Endodermal cell (in vitro differentiated cells): ENCODE results near the gene NKAP. TPM values are rescaled to one million over a fixed set of nuclear protein-coding genes. Genes with fewer than 3 reads are reported as not detected.

Experiments
- DNase-seq: peaks from one replicate; pipeline ENCODE4 v3.0.0-alpha.2; 2017
- H3K27ac ChIP-seq: 2 replicates; pipeline ENCODE4 v1.5.1; 2013; ENCODE audit warnings: mild to moderate bottlenecking, low read depth, low read length, moderate library complexity
- H3K27me3 ChIP-seq: 2 replicates; pipeline ENCODE4 v1.6.1; 2013; ENCODE audit warnings: mild to moderate bottlenecking, low read length, moderate library complexity; ENCODE audit not compliant: insufficient read depth, control insufficient read depth, poor library complexity, severe bottlenecking
- H3K36me3 ChIP-seq: 2 replicates; pipeline ENCODE4 v1.7.0; 2013; ENCODE audit warnings: mild to moderate bottlenecking, low read length, moderate library complexity; ENCODE audit not compliant: control insufficient read depth, insufficient read depth
- H3K4me1 ChIP-seq: one replicate; pipeline ENCODE4 v1.7.0; 2013; ENCODE audit warnings: low read length; ENCODE audit not compliant: control insufficient read depth, insufficient read depth
- H3K4me3 ChIP-seq: 2 replicates; pipeline ENCODE4 v1.5.1; 2013; ENCODE audit warnings: mild to moderate bottlenecking, low read length, moderate library complexity
- H3K9ac ChIP-seq: 2 replicates; pipeline ENCODE4 v1.6.1; 2013; ENCODE audit warnings: mild to moderate bottlenecking, low read length, moderate library complexity; ENCODE audit not compliant: poor library complexity, severe bottlenecking; ENCODE audit errors: extremely low read depth
- H3K9me3 ChIP-seq: 2 replicates; pipeline ENCODE4 v1.6.1; 2013; ENCODE audit warnings: mild to moderate bottlenecking, low read length, moderate library complexity; ENCODE audit not compliant: control insufficient read depth
- H3K27ac Mint-ChIP-seq: 2 replicates; pipeline ENCODE4 v1.8.0; 2020; ENCODE audit warnings: mixed read lengths
- H3K27me3 Mint-ChIP-seq: 2 replicates; pipeline ENCODE4 v1.8.0; 2021; ENCODE audit warnings: mild to moderate bottlenecking, mixed read lengths; ENCODE audit not compliant: insufficient read depth
- H3K36me3 Mint-ChIP-seq: 2 replicates; pipeline ENCODE4 v1.8.0; 2020; ENCODE audit warnings: low read depth, mixed read lengths
- H3K4me1 Mint-ChIP-seq: 2 replicates; pipeline ENCODE4 v1.8.0; 2020; ENCODE audit warnings: mixed read lengths
- H3K4me3 Mint-ChIP-seq: 2 replicates; pipeline ENCODE4 v1.8.0; 2020; ENCODE audit warnings: mild to moderate bottlenecking, moderate library complexity, mixed read lengths
- H3K9me3 Mint-ChIP-seq: 2 replicates; pipeline ENCODE4 v1.8.0; 2020; ENCODE audit warnings: mild to moderate bottlenecking, mixed read lengths
- WGBS, 2 experiments: methylation state at CpG; one replicate each; pipeline versions ENCODE4 v1.1.5 to v1.1.7; 2013; ENCODE audit warnings: missing lambda C conversion rate in 2 of 2, mixed read lengths in 1 of 2; ENCODE audit not compliant: insufficient coverage in 1 of 2, insufficient read length in 1 of 2; 5-methylcytosine and 5-hydroxymethylcytosine counted together
- total RNA-seq, 2 donors: library from RNA; stranded (reverse); fragmentation: NEBNext Ultra II Directional in 1 of 2; extraction: Animal tissue kit (Norgen Biotek cat#: 25700) in 1 of 2; gene quantifications; 2 replicates in 1 of 2; 3 replicates in 1 of 2; pipeline ENCODE4 v1.2.1, GENCODE V29; 2021
- TF ChIP-seq, protein P1 (sequence below): fragments of 200-600 bp; sonication (generic); conservative IDR thresholded peaks from 2 replicates; pipeline ENCODE4 v1.5.0; 2021; ENCODE audit warnings: antibody characterized with exemption, mild to moderate bottlenecking

Gene NKAP
- total RNA-seq, 2 donors from 2014 or later, result 7.7 to 10.8 TPM

DNA sequence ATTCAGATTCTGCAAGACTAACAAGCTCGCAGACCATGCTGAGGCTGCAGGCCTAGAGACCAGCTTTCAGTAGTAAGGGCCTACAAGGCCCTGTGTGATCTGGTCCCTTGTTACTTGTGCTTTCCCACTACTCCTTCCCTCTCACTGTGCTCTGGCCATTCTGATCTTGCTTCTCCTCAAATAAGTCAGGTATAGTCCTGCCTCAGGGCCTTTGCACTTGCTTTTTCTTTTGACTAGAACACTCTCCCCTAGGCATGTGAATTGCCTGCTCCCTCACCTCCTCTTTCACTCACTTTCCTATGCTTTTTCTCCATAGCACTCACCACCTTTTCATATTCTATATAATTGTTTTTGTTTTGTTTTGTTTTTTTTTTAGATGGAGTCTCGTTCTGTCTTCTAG, 25.7 kb downstream of the NKAP start:
- no peaks in the 10 kb centered on the region for H3K27me3 ChIP-seq
- Mint-ChIP-seq H3K4me1 (no peaks in the 10 kb centered on the region), H3K4me3 (no peak overlapping the region), H3K9me3 (peaks cover 52% of the 10 kb centered on the region), H3K27me3 (no peaks in the 10 kb centered on the region), H3K36me3 (peaks cover 2% of the 10 kb centered on the region), H3K27ac (no peak overlapping the region)
- H3K36me3 ChIP-seq, result no peaks in the 10 kb centered on the region
- H3K9me3 ChIP-seq, result no peaks in the 10 kb centered on the region
- H3K4me3 ChIP-seq, result no peak overlapping the region
- H3K9ac ChIP-seq, result no peak overlapping the region
- no peaks in the 10 kb centered on the region for H3K4me1 ChIP-seq
- 90% methylated on average over 2 of the region's 2 CpGs; no CpG with 5 or more reads in 1 of the 2 experiments for WGBS, 2 experiments
- H3K27ac ChIP-seq, result no peak overlapping the region
- TF ChIP-seq, protein P1, sequence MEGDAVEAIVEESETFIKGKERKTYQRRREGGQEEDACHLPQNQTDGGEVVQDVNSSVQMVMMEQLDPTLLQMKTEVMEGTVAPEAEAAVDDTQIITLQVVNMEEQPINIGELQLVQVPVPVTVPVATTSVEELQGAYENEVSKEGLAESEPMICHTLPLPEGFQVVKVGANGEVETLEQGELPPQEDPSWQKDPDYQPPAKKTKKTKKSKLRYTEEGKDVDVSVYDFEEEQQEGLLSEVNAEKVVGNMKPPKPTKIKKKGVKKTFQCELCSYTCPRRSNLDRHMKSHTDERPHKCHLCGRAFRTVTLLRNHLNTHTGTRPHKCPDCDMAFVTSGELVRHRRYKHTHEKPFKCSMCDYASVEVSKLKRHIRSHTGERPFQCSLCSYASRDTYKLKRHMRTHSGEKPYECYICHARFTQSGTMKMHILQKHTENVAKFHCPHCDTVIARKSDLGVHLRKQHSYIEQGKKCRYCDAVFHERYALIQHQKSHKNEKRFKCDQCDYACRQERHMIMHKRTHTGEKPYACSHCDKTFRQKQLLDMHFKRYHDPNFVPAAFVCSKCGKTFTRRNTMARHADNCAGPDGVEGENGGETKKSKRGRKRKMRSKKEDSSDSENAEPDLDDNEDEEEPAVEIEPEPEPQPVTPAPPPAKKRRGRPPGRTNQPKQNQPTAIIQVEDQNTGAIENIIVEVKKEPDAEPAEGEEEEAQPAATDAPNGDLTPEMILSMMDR, result no peak
- DNase-seq, result no peak

DNA sequence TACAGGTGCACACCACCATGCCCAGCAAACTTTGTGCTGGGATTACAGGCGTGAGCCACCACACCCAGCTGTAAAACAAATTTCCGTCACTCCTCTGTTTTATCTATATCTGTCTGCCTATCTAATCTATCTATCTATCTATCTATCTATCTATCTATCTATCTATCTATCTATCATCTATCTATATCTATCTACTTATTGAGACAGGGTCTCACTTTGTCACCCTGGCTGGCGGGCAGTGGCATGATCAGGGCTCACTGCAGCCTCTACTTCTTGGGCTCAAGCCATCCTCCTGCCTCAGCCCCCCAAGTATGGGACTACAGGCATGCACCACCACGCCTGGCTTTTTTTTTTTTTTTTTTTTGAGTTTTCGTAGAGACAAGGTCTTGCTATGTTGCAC, 27.2 kb downstream of the NKAP start:
- Histone ChIP-seq H3K27ac (no peak overlapping the region), H3K4me1 (no peaks in the 10 kb centered on the region), H3K9me3 (no peaks in the 10 kb centered on the region), H3K27me3 (no peaks in the 10 kb centered on the region), H3K9ac (no peak overlapping the region), H3K4me3 (no peak overlapping the region), H3K36me3 (no peaks in the 10 kb centered on the region)
- H3K4me1 Mint-ChIP-seq, result no peaks in the 10 kb centered on the region
- H3K27ac Mint-ChIP-seq, result no peak overlapping the region
- TF ChIP-seq, protein P1, result no peak
- H3K9me3 Mint-ChIP-seq, result peaks cover 62% of the 10 kb centered on the region
- H3K27me3 Mint-ChIP-seq, result no peaks in the 10 kb centered on the region
- peaks cover 2% of the 10 kb centered on the region for H3K36me3 Mint-ChIP-seq
- 80 to 92% methylated on average over 1 to 4 of the region's 5 CpGs for WGBS, 2 experiments
- DNase-seq, result no peak
- H3K4me3 Mint-ChIP-seq, result no peak overlapping the region

DNA sequence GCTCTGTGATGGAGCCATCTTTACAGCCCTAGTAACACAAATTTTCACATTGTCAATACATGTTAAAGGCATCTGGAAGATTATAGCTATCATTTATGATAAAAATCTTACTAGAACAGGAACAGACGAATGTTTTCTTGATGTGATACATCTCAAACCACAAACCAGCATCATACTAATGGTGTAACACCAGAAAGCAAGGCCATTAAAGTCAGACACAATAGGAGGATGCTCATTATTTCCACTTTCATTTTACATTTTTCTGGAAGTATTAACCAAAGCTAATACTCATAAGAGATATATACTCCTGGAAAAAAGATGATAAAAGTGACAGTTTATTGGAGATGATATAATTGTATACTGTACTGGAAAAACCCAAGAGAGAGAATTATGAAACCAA, 42.6 kb downstream of the NKAP start:
- H3K36me3 ChIP-seq, result no peaks in the 10 kb centered on the region
- no peaks in the 10 kb centered on the region for H3K27me3 ChIP-seq
- 100% methylated on average over 1 of the region's 1 CpG; no CpG with 5 or more reads in 1 of the 2 experiments for WGBS, 2 experiments
- H3K27ac ChIP-seq, result no peak overlapping the region
- TF ChIP-seq, protein P1, result no peak
- no peak overlapping the region for H3K4me3 ChIP-seq
- no peaks in the 10 kb centered on the region for H3K4me1 ChIP-seq
- H3K9me3 ChIP-seq, result no peaks in the 10 kb centered on the region
- Mint-ChIP-seq H3K27ac (no peak overlapping the region), H3K4me3 (no peak overlapping the region), H3K4me1 (no peaks in the 10 kb centered on the region), H3K36me3 (no peaks in the 10 kb centered on the region), H3K27me3 (no peaks in the 10 kb centered on the region), H3K9me3 (peaks cover 52% of the 10 kb centered on the region)
- no peak overlapping the region for H3K9ac ChIP-seq
- no peak for DNase-seq
